ENCODE measurements around the gene TNKS2.

Gene TNKS2

DNA sequence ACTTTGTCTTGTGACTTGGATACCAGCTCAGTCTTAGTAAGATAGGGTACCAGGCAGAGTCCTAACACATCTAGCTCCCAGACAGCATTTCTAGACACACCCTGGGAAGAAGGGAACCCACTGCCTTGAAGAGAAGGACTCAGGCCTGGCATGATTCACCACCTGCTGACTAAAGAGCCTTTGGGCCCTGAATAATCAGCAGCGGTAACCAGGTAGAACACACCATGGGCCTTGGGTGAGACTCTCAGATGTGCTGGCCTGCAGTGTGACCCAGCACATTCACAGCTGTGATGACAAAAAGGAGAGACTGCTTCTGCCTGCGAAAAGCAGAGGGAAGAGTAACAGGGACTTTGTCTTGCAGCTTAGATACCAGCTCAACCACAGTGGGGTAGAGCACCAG lies 10.4 kb upstream of the TNKS2 start:
- H3K27ac ChIP-seq (ENCODE audit: insufficient read depth, low read length, poor library complexity, severe bottlenecking): no peak overlapping the region

DNA sequence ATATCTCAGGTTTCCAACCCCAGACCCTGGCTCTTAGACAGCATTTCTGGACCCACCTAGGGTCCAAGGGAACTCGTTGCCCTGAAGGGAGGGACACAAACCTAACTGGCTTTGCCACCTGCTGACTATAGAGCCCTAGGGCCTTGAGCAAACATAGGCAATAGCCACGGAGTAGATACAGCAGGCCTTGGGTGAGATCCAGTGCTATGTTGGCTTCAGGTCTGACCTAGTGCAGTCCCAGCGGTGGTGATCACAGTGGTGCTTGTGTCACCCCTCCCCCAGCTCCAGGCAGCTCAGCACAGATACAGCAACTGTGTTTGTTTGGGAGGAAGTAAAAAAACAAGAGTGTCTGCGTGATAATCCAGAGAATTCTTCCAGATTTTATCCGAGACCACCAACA lies 9.7 kb upstream of the TNKS2 start:
- H3K36me3 ChIP-seq (ENCODE audit: control insufficient read depth, insufficient read depth, low read length): no peaks in the 10 kb centered on the region

More for the DNA sequence above, 10.4 kb upstream of the TNKS2 start:
- H3K4me3 ChIP-seq (ENCODE audit: insufficient read depth, low read depth, low read length, poor library complexity, severe bottlenecking): no peak overlapping the region
- H3K9me3 ChIP-seq (ENCODE audit: control insufficient read depth, low read length): no peaks in the 10 kb centered on the region
- DNase-seq: no peak
- no peaks in the 10 kb centered on the region for H3K27me3 ChIP-seq (replicated peaks; ENCODE audit: control insufficient read depth, insufficient read depth, low read length, poor library complexity, severe bottlenecking)
- no peaks in the 10 kb centered on the region for H3K4me1 ChIP-seq (ENCODE audit: control insufficient read depth, insufficient read depth, low read length, poor library complexity, severe bottlenecking)
- H3K36me3 ChIP-seq (ENCODE audit: control insufficient read depth, insufficient read depth, low read length): no peaks in the 10 kb centered on the region

DNA sequence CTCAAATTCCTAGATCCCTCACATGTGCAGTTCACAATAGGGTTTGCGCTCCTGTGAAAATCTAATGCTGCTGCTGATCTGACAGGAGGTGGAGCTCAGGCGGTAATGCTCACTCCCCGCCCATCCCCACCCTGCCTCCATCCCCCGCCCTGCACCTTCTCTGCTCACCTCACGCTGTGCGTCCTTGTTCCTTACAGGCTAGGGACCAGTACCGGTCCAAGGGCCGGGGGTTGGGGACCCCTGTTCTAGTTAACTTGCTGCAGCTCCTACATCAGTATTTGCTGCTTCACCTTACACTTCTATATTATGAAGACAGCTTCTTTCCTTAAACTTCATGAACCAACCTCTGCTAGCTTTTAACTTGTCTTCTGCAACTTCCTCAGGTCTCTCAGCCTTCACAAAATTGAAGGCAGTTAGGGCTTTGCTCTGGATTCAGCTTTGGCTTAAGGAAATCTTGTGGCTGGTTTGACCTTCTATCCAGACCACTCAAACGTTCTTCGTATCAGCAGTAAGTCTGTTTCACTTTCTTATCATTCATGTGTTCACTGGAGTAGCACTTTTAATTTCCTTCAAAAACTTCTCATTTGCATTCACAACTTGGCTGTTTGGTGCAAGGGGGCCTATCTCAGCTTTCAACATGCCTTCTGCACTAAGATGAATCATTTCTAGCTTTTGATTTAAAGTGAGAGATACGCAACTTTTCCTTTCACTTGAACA lies 1.7 kb upstream of the TNKS2 start:
- Histone ChIP-seq H3K4me3 (ENCODE audit: insufficient read depth, low read depth, low read length, poor library complexity, severe bottlenecking) (peak overlapping the region; percentile 62), H3K36me3 (ENCODE audit: control insufficient read depth, insufficient read depth, low read length) (no peaks in the 10 kb centered on the region), H3K27ac (ENCODE audit: insufficient read depth, low read length, poor library complexity, severe bottlenecking) (peak overlapping the region; percentile 59), H3K4me1 (ENCODE audit: control insufficient read depth, insufficient read depth, low read length, poor library complexity, severe bottlenecking) (peaks cover 25% of the 10 kb centered on the region), H3K27me3 (replicated peaks; ENCODE audit: control insufficient read depth, insufficient read depth, low read length, poor library complexity, severe bottlenecking) (no peaks in the 10 kb centered on the region), H3K9me3 (ENCODE audit: control insufficient read depth, low read length) (no peaks in the 10 kb centered on the region)
- DNase-seq: peak; percentile 14 to 33 (median 29)

More for the DNA sequence above, 9.7 kb upstream of the TNKS2 start:
- no peaks in the 10 kb centered on the region for H3K9me3 ChIP-seq (ENCODE audit: control insufficient read depth, low read length)
- H3K27ac ChIP-seq (ENCODE audit: insufficient read depth, low read length, poor library complexity, severe bottlenecking): no peak overlapping the region
- H3K4me3 ChIP-seq (ENCODE audit: insufficient read depth, low read depth, low read length, poor library complexity, severe bottlenecking): no peak overlapping the region
- no peak for DNase-seq
- H3K4me1 ChIP-seq (ENCODE audit: control insufficient read depth, insufficient read depth, low read length, poor library complexity, severe bottlenecking): no peaks in the 10 kb centered on the region
- H3K27me3 ChIP-seq (replicated peaks; ENCODE audit: control insufficient read depth, insufficient read depth, low read length, poor library complexity, severe bottlenecking): no peaks in the 10 kb centered on the region

DNA sequence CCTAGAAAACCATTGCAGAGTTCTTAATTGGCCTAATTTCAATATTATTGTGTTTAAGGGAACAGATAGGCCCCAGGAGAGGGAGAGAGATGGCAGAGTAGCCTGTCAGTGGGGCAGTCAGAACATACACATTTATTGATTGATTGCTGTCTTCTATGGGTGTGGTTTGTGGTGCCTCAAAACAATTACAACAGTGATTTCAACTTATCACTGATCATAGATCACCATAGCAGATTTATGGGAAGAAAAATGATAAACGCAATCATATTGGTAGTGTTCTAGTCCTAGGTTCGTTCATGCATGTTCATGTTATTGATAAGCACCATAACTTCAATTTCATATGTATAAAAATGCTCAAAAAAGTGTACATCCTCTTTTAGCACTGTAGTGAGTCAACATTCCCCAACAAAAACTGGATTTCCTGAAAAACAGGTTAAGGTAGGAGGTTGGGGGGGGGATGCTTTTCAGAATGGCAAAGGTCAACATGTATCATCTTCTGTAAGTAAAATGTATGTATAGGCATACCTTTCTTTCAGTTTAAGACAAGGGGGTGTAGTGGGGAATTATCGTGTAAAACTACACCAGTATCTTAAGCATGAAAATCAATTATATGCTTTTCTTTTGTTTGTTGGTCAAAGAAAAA lies 1.1 kb upstream of the TNKS2 start:
- H3K36me3 ChIP-seq (ENCODE audit: control insufficient read depth, insufficient read depth, low read length): peaks cover 5% of the 10 kb centered on the region
- DNase-seq: no peak
- peak overlapping the region; percentile 62 for H3K4me3 ChIP-seq (ENCODE audit: insufficient read depth, low read depth, low read length, poor library complexity, severe bottlenecking)
- peaks cover 25% of the 10 kb centered on the region for H3K4me1 ChIP-seq (ENCODE audit: control insufficient read depth, insufficient read depth, low read length, poor library complexity, severe bottlenecking)
- H3K9me3 ChIP-seq (ENCODE audit: control insufficient read depth, low read length): no peaks in the 10 kb centered on the region
- H3K27ac ChIP-seq (ENCODE audit: insufficient read depth, low read length, poor library complexity, severe bottlenecking): peak overlapping the region; percentile 92
- H3K27me3 ChIP-seq (replicated peaks; ENCODE audit: control insufficient read depth, insufficient read depth, low read length, poor library complexity, severe bottlenecking): no peaks in the 10 kb centered on the region

DNA sequence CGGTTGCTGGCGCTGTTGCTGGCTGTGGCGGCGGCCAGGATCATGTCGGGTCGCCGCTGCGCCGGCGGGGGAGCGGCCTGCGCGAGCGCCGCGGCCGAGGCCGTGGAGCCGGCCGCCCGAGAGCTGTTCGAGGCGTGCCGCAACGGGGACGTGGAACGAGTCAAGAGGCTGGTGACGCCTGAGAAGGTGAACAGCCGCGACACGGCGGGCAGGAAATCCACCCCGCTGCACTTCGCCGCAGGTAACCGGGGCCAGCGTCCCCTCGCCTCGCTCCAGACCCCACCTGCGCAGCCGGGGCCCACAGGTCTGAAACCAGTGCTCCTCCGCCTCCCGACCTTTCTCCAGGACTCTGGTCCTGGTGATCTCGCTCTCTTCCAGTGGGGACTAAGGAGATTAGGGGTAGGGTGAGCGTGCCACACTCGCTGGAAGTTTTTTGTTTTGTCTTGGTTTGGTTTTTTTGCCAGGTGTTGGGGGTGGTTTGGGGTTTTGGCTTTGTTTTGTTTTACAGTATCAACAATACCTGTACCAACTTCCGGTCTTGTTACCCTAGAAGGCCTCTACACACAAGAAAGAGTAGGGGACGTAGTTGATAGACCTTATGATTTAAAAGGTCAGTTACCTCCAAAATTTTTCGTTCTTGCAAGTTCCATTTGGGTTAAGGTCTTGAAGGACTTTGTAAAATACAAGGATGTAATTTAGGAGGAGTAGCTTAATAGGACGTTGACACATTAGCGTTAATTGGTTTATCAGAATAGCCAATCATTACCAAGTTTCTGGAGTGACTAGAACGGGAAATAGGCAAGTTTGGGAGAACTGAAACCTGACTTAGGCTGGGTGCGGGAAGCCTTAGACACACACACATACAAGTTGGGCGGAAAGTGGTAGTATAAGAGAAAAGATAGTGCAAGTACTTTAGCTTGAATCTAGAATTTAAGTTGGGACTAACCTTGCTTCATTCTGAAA lies 704 bp downstream of the TNKS2 start:
- peak overlapping the region; percentile 62 for H3K4me3 ChIP-seq (ENCODE audit: insufficient read depth, low read depth, low read length, poor library complexity, severe bottlenecking)
- peaks cover 6% of the 10 kb centered on the region for H3K36me3 ChIP-seq (ENCODE audit: control insufficient read depth, insufficient read depth, low read length)
- H3K9me3 ChIP-seq (ENCODE audit: control insufficient read depth, low read length): no peaks in the 10 kb centered on the region
- H3K27ac ChIP-seq (ENCODE audit: insufficient read depth, low read length, poor library complexity, severe bottlenecking): peak overlapping the region; percentile 92
- H3K27me3 ChIP-seq (replicated peaks; ENCODE audit: control insufficient read depth, insufficient read depth, low read length, poor library complexity, severe bottlenecking): no peaks in the 10 kb centered on the region
- DNase-seq: peak; percentile 44 to 46 (median 44)
- H3K4me1 ChIP-seq (ENCODE audit: control insufficient read depth, insufficient read depth, low read length, poor library complexity, severe bottlenecking): peaks cover 33% of the 10 kb centered on the region

DNA sequence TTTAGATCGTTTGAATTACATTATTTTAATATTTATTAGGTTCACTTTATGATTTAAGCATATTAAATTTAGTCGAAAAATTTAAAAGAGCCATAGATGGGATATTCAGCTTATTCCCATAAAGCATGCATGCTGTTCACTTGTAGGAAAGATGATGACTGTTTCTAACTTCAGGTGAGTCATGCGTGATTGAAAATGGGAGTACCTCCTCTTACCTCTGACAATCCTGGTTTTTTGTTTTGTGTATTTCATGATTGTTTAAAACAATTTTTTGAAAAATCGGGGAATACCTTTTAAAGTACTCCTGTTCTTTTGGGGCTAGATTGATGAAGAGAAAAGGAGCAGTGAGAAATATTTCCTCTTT lies 1.4 kb downstream of the TNKS2 start:
- peaks cover 11% of the 10 kb centered on the region for H3K36me3 ChIP-seq (ENCODE audit: control insufficient read depth, insufficient read depth, low read length)
- H3K4me1 ChIP-seq (ENCODE audit: control insufficient read depth, insufficient read depth, low read length, poor library complexity, severe bottlenecking): peaks cover 38% of the 10 kb centered on the region
- peak overlapping the region; percentile 62 for H3K4me3 ChIP-seq (ENCODE audit: insufficient read depth, low read depth, low read length, poor library complexity, severe bottlenecking)
- H3K9me3 ChIP-seq (ENCODE audit: control insufficient read depth, low read length): no peaks in the 10 kb centered on the region
- peak overlapping the region; percentile 92 for H3K27ac ChIP-seq (ENCODE audit: insufficient read depth, low read length, poor library complexity, severe bottlenecking)
- no peak for DNase-seq
- H3K27me3 ChIP-seq (replicated peaks; ENCODE audit: control insufficient read depth, insufficient read depth, low read length, poor library complexity, severe bottlenecking): no peaks in the 10 kb centered on the region

DNA sequence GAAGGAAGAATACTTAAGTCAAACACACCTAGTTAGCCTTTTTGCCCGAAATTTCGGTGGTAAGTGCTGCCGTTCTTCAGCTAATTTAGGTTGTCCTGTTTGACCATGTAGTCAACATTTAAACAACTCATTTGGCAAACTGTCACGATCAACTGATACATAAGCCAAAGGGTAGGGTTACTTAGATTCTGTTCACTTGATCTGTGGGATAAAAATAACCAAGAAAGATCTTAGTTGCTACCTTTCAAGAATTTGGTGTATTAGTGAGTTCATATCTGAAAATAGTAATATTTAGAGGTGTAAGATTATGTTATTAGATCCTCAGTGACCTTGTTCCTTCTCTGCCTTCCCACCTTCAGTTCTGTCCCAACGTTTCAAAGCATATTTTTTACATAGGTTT lies 2.0 kb downstream of the TNKS2 start:
- Histone ChIP-seq H3K9me3 (ENCODE audit: control insufficient read depth, low read length) (no peaks in the 10 kb centered on the region), H3K4me1 (ENCODE audit: control insufficient read depth, insufficient read depth, low read length, poor library complexity, severe bottlenecking) (peaks cover 38% of the 10 kb centered on the region), H3K36me3 (ENCODE audit: control insufficient read depth, insufficient read depth, low read length) (peaks cover 11% of the 10 kb centered on the region), H3K27me3 (replicated peaks; ENCODE audit: control insufficient read depth, insufficient read depth, low read length, poor library complexity, severe bottlenecking) (no peaks in the 10 kb centered on the region), H3K4me3 (ENCODE audit: insufficient read depth, low read depth, low read length, poor library complexity, severe bottlenecking) (peak overlapping the region; percentile 62), H3K27ac (ENCODE audit: insufficient read depth, low read length, poor library complexity, severe bottlenecking) (no peak overlapping the region)
- DNase-seq: no peak

DNA sequence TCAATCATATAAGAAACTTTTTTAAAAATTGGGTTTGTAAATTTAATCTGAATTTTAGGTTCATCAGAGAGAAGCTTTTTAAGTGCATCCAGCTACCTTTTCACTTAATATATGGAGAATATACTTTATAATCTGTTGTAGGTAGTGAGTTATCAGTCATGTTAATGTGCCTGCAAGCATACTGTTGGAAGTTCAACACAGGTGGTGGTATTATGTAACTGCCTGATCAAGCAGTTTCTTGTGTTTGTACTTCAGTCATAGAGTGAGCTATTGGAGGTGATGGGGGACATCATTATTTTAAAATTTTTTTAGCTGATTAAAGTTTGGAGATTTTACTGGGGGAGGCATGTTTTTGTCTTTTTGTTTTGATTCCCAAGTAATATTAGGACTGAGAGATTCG lies 2.5 kb downstream of the TNKS2 start:
- Histone ChIP-seq H3K27ac (ENCODE audit: insufficient read depth, low read length, poor library complexity, severe bottlenecking) (no peak overlapping the region), H3K4me3 (ENCODE audit: insufficient read depth, low read depth, low read length, poor library complexity, severe bottlenecking) (no peak overlapping the region), H3K4me1 (ENCODE audit: control insufficient read depth, insufficient read depth, low read length, poor library complexity, severe bottlenecking) (peaks cover 38% of the 10 kb centered on the region), H3K36me3 (ENCODE audit: control insufficient read depth, insufficient read depth, low read length) (peaks cover 11% of the 10 kb centered on the region), H3K9me3 (ENCODE audit: control insufficient read depth, low read length) (no peaks in the 10 kb centered on the region), H3K27me3 (replicated peaks; ENCODE audit: control insufficient read depth, insufficient read depth, low read length, poor library complexity, severe bottlenecking) (no peaks in the 10 kb centered on the region)
- DNase-seq: no peak

DNA sequence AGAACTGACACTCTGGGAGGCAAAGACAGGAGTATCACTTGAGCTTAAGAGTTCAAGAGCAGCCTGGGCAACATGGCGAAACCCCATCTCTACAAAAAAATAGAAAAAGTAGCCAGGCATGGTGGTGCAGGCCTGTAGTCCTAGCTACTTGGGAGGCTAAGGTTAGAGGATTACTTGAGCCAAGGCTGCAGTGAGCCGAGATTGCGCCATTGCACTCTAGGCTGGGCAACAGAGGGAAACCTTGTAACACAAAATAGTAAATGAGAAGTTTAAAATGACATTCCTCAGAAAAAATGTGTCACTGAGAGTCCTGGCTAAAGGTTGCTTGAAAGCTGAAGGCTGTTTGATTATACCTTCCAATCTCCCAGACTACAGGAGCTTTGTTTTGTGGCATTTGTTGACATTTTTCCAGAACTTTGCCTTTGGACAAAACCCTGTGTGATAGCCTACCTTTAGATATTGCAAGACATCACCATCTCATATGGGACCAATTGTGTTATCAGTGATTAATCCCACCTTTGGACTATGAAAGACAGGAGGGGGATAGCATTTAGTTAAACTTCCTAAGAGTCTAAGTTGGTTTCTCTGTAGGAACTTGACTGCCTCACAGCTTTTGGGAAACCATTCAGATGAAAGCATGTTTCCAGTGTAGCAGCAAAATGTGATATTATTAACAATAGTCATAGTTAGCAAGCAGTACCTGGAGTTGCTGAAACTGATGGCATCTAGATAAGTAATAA lies 5.3 kb downstream of the TNKS2 start:
- H3K27ac ChIP-seq (ENCODE audit: insufficient read depth, low read length, poor library complexity, severe bottlenecking): no peak overlapping the region
- no peaks in the 10 kb centered on the region for H3K27me3 ChIP-seq (replicated peaks; ENCODE audit: control insufficient read depth, insufficient read depth, low read length, poor library complexity, severe bottlenecking)
- no peak overlapping the region for H3K4me3 ChIP-seq (ENCODE audit: insufficient read depth, low read depth, low read length, poor library complexity, severe bottlenecking)
- peaks cover 13% of the 10 kb centered on the region for H3K36me3 ChIP-seq (ENCODE audit: control insufficient read depth, insufficient read depth, low read length)
- DNase-seq: no peak
- H3K9me3 ChIP-seq (ENCODE audit: control insufficient read depth, low read length): no peaks in the 10 kb centered on the region
- peaks cover 29% of the 10 kb centered on the region for H3K4me1 ChIP-seq (ENCODE audit: control insufficient read depth, insufficient read depth, low read length, poor library complexity, severe bottlenecking)

Data from effector memory CD4-positive, alpha-beta T cell (primary cell).